Neural progenitor cell (in vitro differentiated cells): ENCODE data around the gene PPIP5K1.

ENCODE experiments used
- CTCF ChIP-seq: fragments of 200-600 bp; sonication (generic); IDR thresholded peaks from 2 replicates; pipeline ENCODE4 v1.5.1; 2017; ENCODE audit warnings: antibody characterized with exemption, mild to moderate bottlenecking
- EZH2 ChIP-seq: fragments of 200-600 bp; sonication (generic); IDR thresholded peaks from 2 replicates; pipeline ENCODE4 v1.6.1; 2017; ENCODE audit warnings: antibody characterized with exemption, mild to moderate bottlenecking, moderate library complexity

GRCh38 chr15:43505738-43506137 is 84.3 kb downstream of the PPIP5K1 start:
- TF ChIP-seq CTCF (no peak), EZH2 (no peak)
